Ovary (tissue), 3 donors: ENCODE measurements around the gene TC2N.

ENCODE experiments used
- EP300 ChIP-seq: sonication (generic); formaldehyde crosslinking; IDR thresholded peaks from one replicate; pipeline ENCODE4 v1.6.1; 2017; ENCODE audit warnings: antibody characterized with exemption
- TF ChIP-seq, protein P1 (sequence below), 3 donors: fragments of 450-650 bp in 2 of 3; fragments of 200-600 bp in 1 of 3; IDR thresholded peaks; one replicate each; pipeline versions ENCODE4 v1.5.1 to v1.8.0; 2016 to 2022; ENCODE audit warnings: antibody characterized with exemption in 3 of 3, mild to moderate bottlenecking in 1 of 3
- donor health status: DM: no; HTN: no; CAD: no.

DNA sequence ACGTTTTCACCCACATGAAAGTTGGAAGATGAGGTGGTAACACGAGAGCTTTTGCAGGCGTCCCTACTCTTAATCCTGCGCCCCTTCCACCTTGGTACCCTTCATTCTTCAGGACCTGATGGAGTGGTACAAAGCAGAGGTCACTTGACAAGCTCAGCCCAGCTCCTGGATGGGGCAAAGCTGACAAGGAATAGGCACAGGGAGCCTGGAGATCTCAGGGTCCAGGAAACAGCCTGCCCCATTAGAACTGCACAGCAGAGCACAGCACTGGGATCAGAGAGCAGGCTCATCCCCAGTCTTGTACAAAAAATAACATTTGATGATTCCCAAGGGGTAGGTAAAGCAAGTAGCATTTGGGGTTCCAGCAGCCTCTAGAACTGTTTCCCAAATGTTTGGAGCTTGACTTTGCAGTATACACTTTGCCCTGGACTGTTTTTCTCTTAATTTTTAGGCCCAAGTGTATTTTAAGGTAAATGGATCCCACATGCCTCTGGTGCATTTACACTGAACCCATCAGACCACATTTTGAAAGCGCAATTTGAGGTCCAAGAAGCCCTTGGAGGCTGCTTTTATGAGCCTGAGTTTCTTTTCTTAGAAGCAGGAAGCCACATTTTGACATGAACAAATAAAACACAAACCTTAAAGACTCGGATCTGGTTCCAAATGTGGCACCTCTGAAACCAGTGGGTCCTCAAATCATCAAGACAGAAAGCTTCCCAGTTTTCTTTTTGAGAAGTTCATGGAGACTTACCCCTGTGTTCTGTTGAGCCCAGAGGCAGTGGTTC is 633 bp downstream of the TC2N start:
- TF ChIP-seq, protein P1, sequence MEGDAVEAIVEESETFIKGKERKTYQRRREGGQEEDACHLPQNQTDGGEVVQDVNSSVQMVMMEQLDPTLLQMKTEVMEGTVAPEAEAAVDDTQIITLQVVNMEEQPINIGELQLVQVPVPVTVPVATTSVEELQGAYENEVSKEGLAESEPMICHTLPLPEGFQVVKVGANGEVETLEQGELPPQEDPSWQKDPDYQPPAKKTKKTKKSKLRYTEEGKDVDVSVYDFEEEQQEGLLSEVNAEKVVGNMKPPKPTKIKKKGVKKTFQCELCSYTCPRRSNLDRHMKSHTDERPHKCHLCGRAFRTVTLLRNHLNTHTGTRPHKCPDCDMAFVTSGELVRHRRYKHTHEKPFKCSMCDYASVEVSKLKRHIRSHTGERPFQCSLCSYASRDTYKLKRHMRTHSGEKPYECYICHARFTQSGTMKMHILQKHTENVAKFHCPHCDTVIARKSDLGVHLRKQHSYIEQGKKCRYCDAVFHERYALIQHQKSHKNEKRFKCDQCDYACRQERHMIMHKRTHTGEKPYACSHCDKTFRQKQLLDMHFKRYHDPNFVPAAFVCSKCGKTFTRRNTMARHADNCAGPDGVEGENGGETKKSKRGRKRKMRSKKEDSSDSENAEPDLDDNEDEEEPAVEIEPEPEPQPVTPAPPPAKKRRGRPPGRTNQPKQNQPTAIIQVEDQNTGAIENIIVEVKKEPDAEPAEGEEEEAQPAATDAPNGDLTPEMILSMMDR (IDR thresholded peaks at IDR 0.05) = no peak
- no peak for TF ChIP-seq EP300
